ENCODE results near the gene DIAPH3. TPM values are rescaled to one million over a fixed set of nuclear protein-coding genes. Genes with fewer than 3 reads are reported as not detected.

DIAPH3 gene
- total and polyA plus RNA-seq, 2 donors (not counting 1 experiment from before 2014, with no cell fraction given), result 0.03 to 0.10 TPM

GRCh38 chr13:59664586-59664985 is 499.1 kb downstream of the DIAPH3 start:
- H3K4me2 ChIP-seq (replicated peaks; ENCODE audit: low read depth, low read length, poor library complexity, severe bottlenecking), result no peak overlapping the region
- H3K4me3 ChIP-seq (ENCODE audit: control extremely low read depth in 1 of 5, extremely low read depth in 1 of 5, insufficient read depth in 1 of 5, low read depth in 2 of 5, low read length in 4 of 5), result no peak overlapping the region
- Mint-ChIP-seq H3K9me3 (ENCODE audit: insufficient read depth) (no peaks in the 10 kb centered on the region), H3K27ac (no peak overlapping the region), H3K27me3 (no peaks in the 10 kb centered on the region), H3K4me3 (no peak overlapping the region), H3K4me1 (no peaks in the 10 kb centered on the region)
- ChIA-PET POLR2A (no interaction called here), CTCF (no interaction called here)
- H3K27me3 ChIP-seq (replicated peaks in 1 of 4; ENCODE audit: control extremely low read depth in 1 of 4, control insufficient read depth in 3 of 4, insufficient read depth in 4 of 4, low read length in 3 of 4), result no peaks in the 10 kb centered on the region
- intact Hi-C loops (cut with micrococcal nuclease), result no loop called here
- 78% methylated on average over 5 of the region's 8 CpGs for WGBS (ENCODE audit: insufficient coverage)
- H3K9me3 ChIP-seq (ENCODE audit: control extremely low read depth in 1 of 3, control insufficient read depth in 2 of 3, insufficient read depth in 1 of 3, low read length in 2 of 3), result no peaks in the 10 kb centered on the region
- H4K20me1 ChIP-seq (ENCODE audit: control insufficient read depth, insufficient read depth, low read length, poor library complexity, severe bottlenecking), result no peaks in the 10 kb centered on the region
- no peak overlapping the region for H3K27ac ChIP-seq (ENCODE audit: low read length in 2 of 2)
- TF ChIP-seq EZH2 (IDR thresholded peaks at IDR 0.05; ENCODE audit: borderline replicate concordance, insufficient read depth, low read depth, low read length, poor library complexity, severe bottlenecking), result no peak
- no peak for TF ChIP-seq CTCF (IDR thresholded peaks at IDR 0.05)
- DNase-seq, result no peak
- H3K4me1 ChIP-seq (ENCODE audit: control insufficient read depth in 2 of 2, insufficient read depth in 2 of 2, low read length in 2 of 2), result no peaks in the 10 kb centered on the region
- no peak for ATAC-seq (ENCODE audit: low read depth)
- H3K79me2 ChIP-seq (ENCODE audit: control insufficient read depth, insufficient read depth, low read length), result no peaks in the 10 kb centered on the region
- no peak overlapping the region for H3K9ac ChIP-seq (ENCODE audit: low read length)
- no peaks in the 10 kb centered on the region for H3K36me3 ChIP-seq (replicated peaks in 1 of 2; ENCODE audit: control extremely low read depth in 1 of 2, control insufficient read depth in 1 of 2, extremely low read depth in 1 of 2, insufficient read depth in 2 of 2, low read length in 1 of 2)
- no peak overlapping the region for H2AFZ ChIP-seq (ENCODE audit: insufficient read depth, low read depth, low read length, poor library complexity, severe bottlenecking)

GRCh38 chr13:59663707-59664106 is 500.0 kb downstream of the DIAPH3 start:
- CTCF ChIA-PET, result no interaction called here
- Histone ChIP-seq H3K4me3 (ENCODE audit: control extremely low read depth in 1 of 5, extremely low read depth in 1 of 5, insufficient read depth in 1 of 5, low read depth in 2 of 5, low read length in 4 of 5) (no peak overlapping the region), H4K20me1 (ENCODE audit: control insufficient read depth, insufficient read depth, low read length, poor library complexity, severe bottlenecking) (no peaks in the 10 kb centered on the region), H3K27ac (ENCODE audit: low read length in 2 of 2) (no peak overlapping the region), H2AFZ (ENCODE audit: insufficient read depth, low read depth, low read length, poor library complexity, severe bottlenecking) (no peak overlapping the region), H3K4me2 (replicated peaks; ENCODE audit: low read depth, low read length, poor library complexity, severe bottlenecking) (no peak overlapping the region), H3K9me3 (ENCODE audit: control extremely low read depth in 1 of 3, control insufficient read depth in 2 of 3, insufficient read depth in 1 of 3, low read length in 2 of 3) (no peaks in the 10 kb centered on the region), H3K9ac (ENCODE audit: low read length) (no peak overlapping the region), H3K4me1 (ENCODE audit: control insufficient read depth in 2 of 2, insufficient read depth in 2 of 2, low read length in 2 of 2) (no peaks in the 10 kb centered on the region), H3K27me3 (replicated peaks in 1 of 4; ENCODE audit: control extremely low read depth in 1 of 4, control insufficient read depth in 3 of 4, insufficient read depth in 4 of 4, low read length in 3 of 4) (no peaks in the 10 kb centered on the region), H3K79me2 (ENCODE audit: control insufficient read depth, insufficient read depth, low read length) (no peaks in the 10 kb centered on the region), H3K36me3 (replicated peaks in 1 of 2; ENCODE audit: control extremely low read depth in 1 of 2, control insufficient read depth in 1 of 2, extremely low read depth in 1 of 2, insufficient read depth in 2 of 2, low read length in 1 of 2) (no peaks in the 10 kb centered on the region)
- ATAC-seq (ENCODE audit: low read depth) (no peak), DNase-seq (no peak)
- H3K27me3 Mint-ChIP-seq, result no peaks in the 10 kb centered on the region
- 100% methylated on average over 4 of the region's 7 CpGs for WGBS (ENCODE audit: insufficient coverage)
- no peak overlapping the region for H3K27ac Mint-ChIP-seq
- TF ChIP-seq CTCF (IDR thresholded peaks at IDR 0.05), result no peak
- TF ChIP-seq EZH2 (IDR thresholded peaks at IDR 0.05; ENCODE audit: borderline replicate concordance, insufficient read depth, low read depth, low read length, poor library complexity, severe bottlenecking), result no peak
- POLR2A ChIA-PET, result no interaction called here
- H3K4me1 Mint-ChIP-seq, result no peaks in the 10 kb centered on the region
- no peaks in the 10 kb centered on the region for H3K9me3 Mint-ChIP-seq (ENCODE audit: insufficient read depth)
- no peak overlapping the region for H3K4me3 Mint-ChIP-seq
- intact Hi-C loops (cut with micrococcal nuclease), result no loop called here
